Measurements from ENCODE around the gene ZAP70.

- TF ChIP-seq CTCF (IDR thresholded peaks at IDR 0.05) (no peak), POLR2A (IDR thresholded peaks at IDR 0.05) (no peak)
Observed at GRCh38 chr2:97673182-97673914, 40.0 kb upstream of the ZAP70 start.
